Activated gamma-delta T cell treated with Interleukin-2 at 50 U/mL for 16 hours (primary cell): ENCODE results near the gene TMEM186.
"Not testable (repeated sequence)": the region's sequence is repeated elsewhere in the genome, so short reads cannot be mapped to it uniquely, and the experiment has no call there.

Source experiments
- DNase-seq: peaks from one replicate; pipeline ENCODE4 v3.0.0-alpha.2; 2020

The TMEM186 gene

GRCh38 chr16:8797364-8798173 lies at the start of gene TMEM186, which contains the start of gene PMM2:
TSS of gene TMEM186 (minus strand) at chr16:8797639. CDS start at chr16:8797614, 25 bp downstream.
TSS of gene PMM2 (plus strand) at chr16:8797839. CDS start at chr16:8797883, 44 bp downstream.
- DNase-seq: peak; percentile 94

- no peak for DNase-seq
These were observed 49.7 kb upstream of the TMEM186 start for GRCh38 chr16:8847145-8847544.

GRCh38 chr16:8846401-8846932 lies 49.0 kb upstream of the TMEM186 start:
- DNase-seq: no peak

- no peak for DNase-seq
These were observed 48.4 kb upstream of the TMEM186 start for GRCh38 chr16:8845699-8846298.

GRCh38 chr16:8843296-8843695 lies 45.9 kb upstream of the TMEM186 start:
- not testable (repeated sequence) for DNase-seq

GRCh38 chr16:8842016-8842415 lies 44.6 kb upstream of the TMEM186 start:
- not testable (repeated sequence) for DNase-seq

- DNase-seq: not testable (repeated sequence)
These were observed 40.2 kb upstream of the TMEM186 start for GRCh38 chr16:8837594-8837993.

GRCh38 chr16:8836797-8837196 lies 39.4 kb upstream of the TMEM186 start:
- DNase-seq: not testable (repeated sequence)

- DNase-seq: no peak
These were observed 35.3 kb upstream of the TMEM186 start for GRCh38 chr16:8832717-8833105.

GRCh38 chr16:8831871-8832716 lies 34.7 kb upstream of the TMEM186 start:
- DNase-seq: no peak

GRCh38 chr16:8831450-8831849 lies 34.0 kb upstream of the TMEM186 start:
- no peak for DNase-seq

- no peak for DNase-seq
These were observed 31.2 kb upstream of the TMEM186 start for GRCh38 chr16:8828541-8829165.

GRCh38 chr16:8826278-8826879 lies 28.9 kb upstream of the TMEM186 start:
- DNase-seq: no peak

- DNase-seq: no peak
These were observed 25.0 kb upstream of the TMEM186 start for GRCh38 chr16:8822403-8822802.

GRCh38 chr16:8819411-8820034 lies 22.1 kb upstream of the TMEM186 start:
- no peak for DNase-seq

- no peak for DNase-seq
These were observed 21.2 kb upstream of the TMEM186 start for GRCh38 chr16:8818504-8819270.

- no peak for DNase-seq
These were observed 19.7 kb upstream of the TMEM186 start for GRCh38 chr16:8816967-8817655.

GRCh38 chr16:8814095-8814806 lies 16.8 kb upstream of the TMEM186 start:
- no peak for DNase-seq

GRCh38 chr16:8812162-8812843 lies 14.9 kb upstream of the TMEM186 start:
- no peak for DNase-seq
